HepG2 (cell line): Measurements from ENCODE around the gene EYA2. TPM values are rescaled to one million over a fixed set of nuclear protein-coding genes. Genes with fewer than 3 reads are reported as not detected.

Experiments used
- ATAC-seq: fragments of 200-7000 bp; cut with Tn5 transposase; 3 replicates; pipeline ENCODE4 v1.9.1; 2020; ENCODE audit warnings: mild to moderate bottlenecking, moderate library complexity
- BruUV-seq: library from RNA; stranded (reverse); fragments of 400-500 nt; replicated peaks from 2 replicates; lab custom pipeline; 2021; lab: Mats Ljungman, UMichigan
- CTCF ChIA-PET: fragments of 300-600 bp; formaldehyde crosslinking; extraction: SDS; loops from one replicate; lab custom pipeline; 2021; ENCODE audit warnings: low total read pairs, inconsistent platforms, low intra/inter-chr PET ratio; lab: Yijun Ruan, JAX
- POLR2A ChIA-PET: fragments of 350-600 bp; sonication (Branson Sonifier 250); formaldehyde crosslinking; loops from one replicate; lab custom pipeline; 2020; ENCODE audit warnings: antibody characterized with exemption, inconsistent platforms; lab: Yijun Ruan, JAX
- DNase-seq: peaks from one replicate; pipeline ENCODE4 v3.0.0-alpha.2; 2015; ENCODE audit warnings: low spot score
- FAIRE-seq: peaks from 3 replicates; lab custom pipeline; 2011; peaks lifted over from hg19 to GRCh38; lab: Jason Lieb, UNC
- H2AFZ ChIP-seq: one replicate; pipeline ENCODE4 v1.6.1; 2011; ENCODE audit warnings: low read length, inconsistent platforms
- H3K27ac ChIP-seq: fragments of 300-600 bp; 3 replicates; pipeline ENCODE4 v1.8.0; 2011; ENCODE audit warnings: mixed run types, mild to moderate bottlenecking, mixed read lengths, low read length, inconsistent platforms; ENCODE audit not compliant: insufficient read depth; ENCODE audit errors: extremely low read length
- H3K27me3 ChIP-seq, 2 experiments: fragments of 200-600 bp in 1 of 2; 2 replicates in 1 of 2; 3 replicates in 1 of 2; pipeline versions ENCODE4 v1.6.0 to v1.8.0; 2011; ENCODE audit warnings: low read length in 2 of 2, mild to moderate bottlenecking in 2 of 2, moderate library complexity in 2 of 2, inconsistent platforms in 1 of 2; ENCODE audit not compliant: insufficient read depth in 2 of 2, control insufficient read depth in 1 of 2
- H3K36me3 ChIP-seq, 2 experiments: fragments of 200-600 bp in 1 of 2; replicated peaks in 1 of 2; 2 replicates in 1 of 2; 3 replicates in 1 of 2; pipeline versions ENCODE4 v1.5.1 to v1.8.0; 2011; ENCODE audit warnings: low read length in 2 of 2, inconsistent platforms in 1 of 2; ENCODE audit not compliant: insufficient read depth in 2 of 2, control insufficient read depth in 1 of 2
- H3K4me1 ChIP-seq: 2 replicates; pipeline ENCODE4 v1.5.1; 2012; ENCODE audit warnings: low read length, inconsistent platforms; ENCODE audit not compliant: insufficient read depth
- H3K4me2 ChIP-seq: 2 replicates; pipeline ENCODE4 v1.6.0; 2011; ENCODE audit warnings: low read depth, low read length, inconsistent platforms
- H3K4me3 ChIP-seq, 3 experiments: fragments of 200-600 bp in 1 of 3; sonication (generic), shearing (Covaris generic) in 1 of 3; replicated peaks in 1 of 3; 2 replicates each; pipeline ENCODE4 v1.5.1; 2011 to 2016; ENCODE audit warnings: low read length in 3 of 3, inconsistent platforms in 2 of 3, low read depth in 2 of 3, mild to moderate bottlenecking in 2 of 3, control low read depth in 1 of 3, mixed read lengths in 1 of 3; ENCODE audit not compliant: insufficient read depth in 1 of 3
- H3K79me2 ChIP-seq: one replicate; pipeline ENCODE4 v1.6.1; 2011; ENCODE audit warnings: low read length, inconsistent platforms; ENCODE audit not compliant: insufficient read depth
- H3K9ac ChIP-seq: 2 replicates; pipeline ENCODE4 v1.6.0; 2011; ENCODE audit warnings: mild to moderate bottlenecking, low read depth, low read length, inconsistent platforms; ENCODE audit not compliant: insufficient read depth
- H3K9me3 ChIP-seq: 2 replicates; pipeline ENCODE4 v1.5.1; 2012; ENCODE audit warnings: mild to moderate bottlenecking, low read length
- H4K20me1 ChIP-seq: 2 replicates; pipeline ENCODE4 v1.6.0; 2011; ENCODE audit warnings: inconsistent platforms, mild to moderate bottlenecking, low read length, moderate library complexity; ENCODE audit not compliant: insufficient read depth
- IKZF1 ChIP-seq: fragments of 450-650 bp; IDR thresholded peaks from 2 replicates; pipeline ENCODE4 v1.7.1; 2016
- LBX2 ChIP-seq: sonication (generic); formaldehyde crosslinking; IDR thresholded peaks from 2 replicates; pipeline ENCODE4 v1.5.0; 2020; ENCODE audit warnings: missing genetic modification reagents, mild to moderate bottlenecking, borderline replicate concordance
- MED1 ChIP-seq: sonication (generic); formaldehyde crosslinking; IDR thresholded peaks from 2 replicates; pipeline ENCODE4 v1.4.0; 2020; ENCODE audit warnings: missing genetic modification reagents
- NFATC3 ChIP-seq: sonication (generic); formaldehyde crosslinking; IDR thresholded peaks from 2 replicates; pipeline ENCODE4 v1.5.1; 2020; ENCODE audit warnings: mild to moderate bottlenecking, missing genetic modification reagents
- ZBTB4 ChIP-seq: sonication (generic); formaldehyde crosslinking; IDR thresholded peaks from 2 replicates; pipeline ENCODE4 v1.4.0; 2020; ENCODE audit warnings: missing genetic modification reagents, mild to moderate bottlenecking, borderline replicate concordance
- ZNF251 ChIP-seq: sonication (generic); formaldehyde crosslinking; IDR thresholded peaks from 2 replicates; pipeline ENCODE4 v1.9.0; 2021; ENCODE audit warnings: mild to moderate bottlenecking, missing genetic modification reagents
- ZNF296 ChIP-seq: sonication (generic); formaldehyde crosslinking; conservative IDR thresholded peaks from 2 replicates; pipeline ENCODE4 v1.5.0; 2020; ENCODE audit warnings: mild to moderate bottlenecking, missing genetic modification reagents
- ZNF577 ChIP-seq: sonication (generic); formaldehyde crosslinking; IDR thresholded peaks from 2 replicates; pipeline ENCODE4 v1.4.0; 2020; ENCODE audit warnings: mild to moderate bottlenecking, low read depth, missing genetic modification reagents, borderline replicate concordance
- WGBS: methylation state at CpG from one replicate; pipeline ENCODE4 v1.1.6; 2017; ENCODE audit warnings: low lambda C conversion rate; 5-methylcytosine and 5-hydroxymethylcytosine counted together
- in situ Hi-C: cut with HindIII; loops from 2 replicates; pipeline ENCODE4 v1.10.0; 2017; ENCODE audit warnings: low pct_unique_long_range_greater_than_20kb; ENCODE audit not compliant: extremely low pct_ligation_motif_present
- intact Hi-C: fragments of 100-400 bp; cut with micrococcal nuclease; formaldehyde crosslinking; loops from one replicate; pipeline ENCODE4 v1.10.0; 2022; ENCODE audit not compliant: unreplicated experiment
- polyA plus RNA-seq, 8 experiments: library from polyadenylated mRNA; depleted of rRNA in 3 of 8; stranded (reverse) in 7 of 8; unstranded in 1 of 8; fragments of >200 nt; fragmentation: Illumina TruSeq in 4 of 8; extraction: Trizol in 4 of 8; gene quantifications; 2 replicates each; pipeline versions ENCODE4 v1.2.1 to v1.2.3, GENCODE V29; 2011 to 2016; ENCODE audit warnings: low read depth in 4 of 8, missing spikeins in 1 of 8, mixed read lengths in 1 of 8; ENCODE audit not compliant: insufficient read depth in 1 of 8
- total RNA-seq, 5 experiments: library from RNA; depleted of rRNA; stranded (reverse); fragments of >200 nt; fragmentation: Illumina TruSeq; extraction: Trizol; gene quantifications; 2 replicates each; pipeline ENCODE4 v1.2.3, GENCODE V29; 2016; ENCODE audit warnings: low read depth in 1 of 5

EYA2 gene
- total and polyA plus RNA-seq, 2 of the 13 experiments (the other 11 are each of a cell fraction or from before 2014, with no cell fraction given), result not detected

- no peak overlapping the region for H3K9ac ChIP-seq
- H3K36me3 ChIP-seq, result no peaks in the 10 kb centered on the region
- peaks cover 2 to 5% of the 10 kb centered on the region in 2 experiments; a peak in 2 of 5 replicates for H3K27me3 ChIP-seq
- no peaks in the 10 kb centered on the region for H3K9me3 ChIP-seq
- no peak for FAIRE-seq
- no peaks in the 10 kb centered on the region for H3K79me2 ChIP-seq
- no peak for ATAC-seq
- TF ChIP-seq ZBTB4 (CRISPR knock-in tag) (no peak), NFATC3 (no peak)
- ChIA-PET CTCF (no interaction called here), POLR2A (no interaction called here)
- no peak overlapping the region for H2AFZ ChIP-seq
- BruUV-seq, result no TSS peak
- H4K20me1 ChIP-seq, result no peaks in the 10 kb centered on the region
- WGBS, result 45% methylated on average over 10 of the region's 10 CpGs
- DNase-seq, result no peak
- no peak overlapping the region for H3K4me2 ChIP-seq
- no peak overlapping the region for H3K27ac ChIP-seq
- no peak overlapping the region for H3K4me3 ChIP-seq
- intact Hi-C loops (no loop called here), in situ Hi-C loops (no loop called here)
- peaks cover 22% of the 10 kb centered on the region for H3K4me1 ChIP-seq
Observed at GRCh38 chr20:47161411-47161810, 266.8 kb downstream of the EYA2 start.

GRCh38 chr20:47164140-47164539, 269.5 kb downstream of the EYA2 start:
- no peak for DNase-seq
- WGBS, result 72% methylated on average over 13 of the region's 13 CpGs
- TF ChIP-seq ZNF251 (CRISPR knock-in tag), result no peak
- no peak for TF ChIP-seq MED1 (CRISPR knock-in tag)
- no peak for TF ChIP-seq ZNF577 (CRISPR knock-in tag)
- no peak for TF ChIP-seq LBX2 (CRISPR knock-in tag)
- TF ChIP-seq IKZF1, result no peak
- peak; percentile 57; the same call in 1 of the 2 replicates for TF ChIP-seq ZNF296
- Histone ChIP-seq H3K27me3 (peaks cover 2 to 9% of the 10 kb centered on the region in 2 experiments; a peak in 3 of 5 replicates), H3K27ac (no peak overlapping the region), H4K20me1 (no peaks in the 10 kb centered on the region), H3K4me2 (no peak overlapping the region), H2AFZ (no peak overlapping the region), H3K79me2 (no peaks in the 10 kb centered on the region), H3K9ac (no peak overlapping the region), H3K4me3 (no peak overlapping the region), H3K9me3 (no peaks in the 10 kb centered on the region), H3K36me3 (no peaks in the 10 kb centered on the region), H3K4me1 (peaks cover 27% of the 10 kb centered on the region)
- no TSS peak for BruUV-seq
- CTCF ChIA-PET, result no interaction called here
- FAIRE-seq, result no peak
- in situ Hi-C loops (no loop called here), intact Hi-C loops (no loop called here)
- POLR2A ChIA-PET, result no interaction called here
- no peak for ATAC-seq
